GM12878 (cell line): Measurements from ENCODE around the gene EDC4. TPM values are rescaled to one million over a fixed set of nuclear protein-coding genes. Genes with fewer than 3 reads are reported as not detected.
"Not testable (repeated sequence)": the region's sequence is repeated elsewhere in the genome, so short reads cannot be mapped to it uniquely, and the experiment has no call there.

ENCODE experiments used
- ATAC-seq: fragments of 200-7000 bp; cut with Tn5 transposase; 3 replicates; pipeline ENCODE4 v1.9.1; 2020; ENCODE audit warnings: mild to moderate bottlenecking, moderate library complexity
- BruUV-seq: library from RNA; stranded (reverse); fragments of 400-500 nt; replicated peaks from 2 replicates; lab custom pipeline; 2021; lab: Mats Ljungman, UMichigan
- CTCF ChIA-PET: fragments of 300-600 bp; sonication (Branson Sonifier 250); formaldehyde crosslinking; extraction: SDS; loops from one replicate; lab custom pipeline; 2021; ENCODE audit warnings: inconsistent platforms; lab: Yijun Ruan, JAX
- POLR2A ChIA-PET: fragments of 350-600 bp; formaldehyde crosslinking; extraction: SDS; loops from one replicate; lab custom pipeline; 2021; ENCODE audit warnings: inconsistent platforms; lab: Charles Lee
- RAD21 ChIA-PET: fragments of 300-600 bp; sonication (Branson Sonifier 250); formaldehyde crosslinking; loops from one replicate; lab custom pipeline; 2023; ENCODE audit warnings: antibody characterized with exemption; ENCODE audit not compliant: unreplicated experiment; lab: Charles Lee
- SMC1A ChIA-PET: fragments of 300-600 bp; sonication (Branson Sonifier 250); formaldehyde crosslinking; loops from one replicate; lab custom pipeline; 2023; ENCODE audit not compliant: unreplicated experiment, uncharacterized antibody; lab: Charles Lee
- DNase-seq: peaks from one replicate; pipeline ENCODE4 v3.0.0-alpha.2; 2011; ENCODE audit warnings: low read depth, low spot score
- FAIRE-seq: peaks from 3 replicates; lab custom pipeline; 2011; peaks lifted over from hg19 to GRCh38; lab: Jason Lieb, UNC
- H2AFZ ChIP-seq: 2 replicates; pipeline ENCODE4 v1.6.0; 2011; ENCODE audit warnings: low read depth, low read length, control low read depth; ENCODE audit not compliant: control insufficient read depth
- H3K27ac ChIP-seq: 2 replicates; pipeline ENCODE4 v1.5.1; 2011; ENCODE audit warnings: control low read depth; ENCODE audit not compliant: control insufficient read depth, insufficient read depth
- H3K27me3 ChIP-seq, 2 experiments: replicated peaks in 1 of 2; 2 replicates each; pipeline versions ENCODE4 v1.6.0 to v1.6.1; 2011; ENCODE audit warnings: low read length in 1 of 2; ENCODE audit not compliant: control insufficient read depth in 2 of 2, insufficient read depth in 2 of 2
- H3K36me3 ChIP-seq, 2 experiments: 2 replicates each; pipeline ENCODE4 v1.5.1; 2011; ENCODE audit warnings: low read length in 1 of 2; ENCODE audit not compliant: control insufficient read depth in 2 of 2, insufficient read depth in 2 of 2
- H3K4me1 ChIP-seq: 2 replicates; pipeline ENCODE4 v1.6.1; 2011; ENCODE audit warnings: mild to moderate bottlenecking, low read length, moderate library complexity, mixed read lengths; ENCODE audit not compliant: control insufficient read depth, insufficient read depth
- H3K4me2 ChIP-seq: 2 replicates; pipeline ENCODE4 v1.6.0; 2011; ENCODE audit warnings: control low read depth; ENCODE audit not compliant: control insufficient read depth, insufficient read depth
- H3K4me3 ChIP-seq: fragments of 200-600 bp; sonication (generic); 2 replicates; pipeline ENCODE4 v1.5.1; 2016
- H3K79me2 ChIP-seq: 2 replicates; pipeline ENCODE4 v1.6.0; 2011; ENCODE audit warnings: low read length; ENCODE audit not compliant: control insufficient read depth, insufficient read depth
- H3K9ac ChIP-seq: 2 replicates; pipeline ENCODE4 v1.8.0; 2011; ENCODE audit warnings: low read length, control low read depth, mixed read lengths; ENCODE audit not compliant: control insufficient read depth, insufficient read depth
- H3K9me3 ChIP-seq: replicated peaks from 3 replicates; pipeline ENCODE4 v1.5.1; 2011; ENCODE audit warnings: mild to moderate bottlenecking, low read length; ENCODE audit not compliant: control insufficient read depth, insufficient read depth
- H4K20me1 ChIP-seq: 2 replicates; pipeline ENCODE4 v1.6.0; 2011; ENCODE audit not compliant: control insufficient read depth, insufficient read depth
- NFYB ChIP-seq: IDR thresholded peaks from 2 replicates; pipeline ENCODE4 v1.6.1; 2011; ENCODE audit warnings: low read depth, mild to moderate bottlenecking, low read length, improper control_type of control experiment, moderate library complexity; ENCODE audit not compliant: insufficient read depth
- RAD51 ChIP-seq: fragments of 450-650 bp; IDR thresholded peaks from 2 replicates; pipeline ENCODE4 v1.6.1; 2016; ENCODE audit warnings: moderate library complexity, mild to moderate bottlenecking, inconsistent platforms
- RCOR1 ChIP-seq: conservative IDR thresholded peaks from 2 replicates; pipeline ENCODE4 v1.6.1; 2012; ENCODE audit warnings: low read depth, low read length, improper control_type of control experiment
- SIN3A ChIP-seq: IDR thresholded peaks from 2 replicates; pipeline ENCODE4 v1.6.1; 2012; ENCODE audit warnings: low read depth, low read length, improper control_type of control experiment
- SMARCA5 ChIP-seq: fragments of 450-650 bp; IDR thresholded peaks from 2 replicates; pipeline ENCODE4 v1.6.1; 2017; ENCODE audit warnings: mild to moderate bottlenecking
- SP1 ChIP-seq: IDR thresholded peaks from one replicate; pipeline ENCODE4 v1.6.1; 2011; ENCODE audit warnings: low read depth, low read length
- STAT3 ChIP-seq: IDR thresholded peaks from 2 replicates; pipeline ENCODE4 v1.6.1; 2011; ENCODE audit warnings: low read depth, low read length, improper control_type of control experiment
- YBX1 ChIP-seq: fragments of 450-650 bp; IDR thresholded peaks from 2 replicates; pipeline ENCODE4 v1.6.1; 2016; ENCODE audit warnings: antibody characterized with exemption
- ZBED1 ChIP-seq: IDR thresholded peaks from 2 replicates; pipeline ENCODE4 v1.6.1; 2016; ENCODE audit warnings: borderline replicate concordance
- ZNF24 ChIP-seq: fragments of 450-650 bp; IDR thresholded peaks from 2 replicates; pipeline ENCODE4 v1.6.1; 2017; ENCODE audit warnings: antibody characterized with exemption, mild to moderate bottlenecking
- WGBS: methylation state at CpG from one replicate; pipeline ENCODE4 v1.1.6; 2016; ENCODE audit warnings: low lambda C conversion rate; ENCODE audit not compliant: insufficient replicate concordance, insufficient coverage; ENCODE audit errors: missing lambda C conversion rate; 5-methylcytosine and 5-hydroxymethylcytosine counted together
- in situ Hi-C: fragments of 300-500 bp; cut with MboI; formaldehyde crosslinking; loops from 9 replicates; pipeline ENCODE4 v1.14.3; 2018; ENCODE audit warnings: mixed read lengths
- intact Hi-C: fragments of 100-400 bp; cut with micrococcal nuclease; formaldehyde crosslinking; loops from one replicate; pipeline ENCODE4 v1.14.2; 2022; ENCODE audit not compliant: unreplicated experiment
- polyA plus RNA-seq, 11 experiments: library from polyadenylated mRNA; depleted of rRNA in 4 of 11; unstranded in 6 of 11; stranded (reverse) in 5 of 11; fragments of >200 nt; fragmentation: Nextera tagmentation in 4 of 11; fragmentation: Illumina TruSeq in 1 of 11; extraction: Ambion mirVana in 4 of 11; extraction: Trizol in 1 of 11; gene quantifications; 1 replicate in 1 of 11; 2 replicates in 10 of 11; pipeline versions ENCODE4 v1.2.1 to v1.2.3, GENCODE V29; 2011 to 2016; ENCODE audit warnings: inconsistent platforms in 2 of 11, missing spikeins in 2 of 11, low read depth in 1 of 11
- total RNA-seq, 4 experiments: library from RNA; depleted of rRNA in 3 of 4; stranded (reverse); fragments of >200 nt in 3 of 4; fragmentation: Illumina TruSeq in 1 of 4; extraction: Trizol in 1 of 4; gene quantifications; 2 replicates each; pipeline versions ENCODE4 v1.2.1 to v1.2.3, GENCODE V29; 2013 to 2021
- TF ChIP-seq, protein P1 (sequence below): fragments of 450-650 bp; IDR thresholded peaks from 2 replicates; pipeline ENCODE4 v1.6.1; 2017; ENCODE audit warnings: mild to moderate bottlenecking, moderate library complexity
- TF ChIP-seq, protein P2 (sequence below): fragments of 450-650 bp; IDR thresholded peaks from 2 replicates; pipeline ENCODE4 v1.6.1; 2014; ENCODE audit warnings: mild to moderate bottlenecking

The EDC4 gene
- total and polyA plus RNA-seq, 10 of the 15 experiments (the other 5 are each of a cell fraction or from before 2014, with no cell fraction given): 1.2 to 86.0 (median 53.4) TPM

DNA sequence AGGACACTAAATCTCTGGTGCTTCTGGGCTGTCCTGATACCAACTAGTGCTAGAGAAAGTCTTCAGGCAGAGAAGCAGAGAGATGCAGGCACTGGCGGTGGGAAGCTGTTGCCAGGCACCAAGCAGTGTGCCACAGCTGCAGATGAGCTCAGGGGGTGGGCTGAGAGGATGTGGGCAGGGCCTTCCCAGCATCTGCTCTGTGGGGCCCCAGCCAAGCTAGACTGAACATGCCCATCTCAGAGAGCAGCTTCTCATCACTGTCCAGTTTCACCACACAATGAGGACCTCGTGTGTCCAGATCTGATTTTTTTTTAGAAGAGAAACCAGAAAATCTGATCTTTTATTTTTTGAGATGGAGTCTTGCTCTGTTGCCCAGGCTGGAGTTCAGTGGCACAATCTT lies 37.3 kb downstream of the EDC4 start (continued):
- TF ChIP-seq, protein P1, sequence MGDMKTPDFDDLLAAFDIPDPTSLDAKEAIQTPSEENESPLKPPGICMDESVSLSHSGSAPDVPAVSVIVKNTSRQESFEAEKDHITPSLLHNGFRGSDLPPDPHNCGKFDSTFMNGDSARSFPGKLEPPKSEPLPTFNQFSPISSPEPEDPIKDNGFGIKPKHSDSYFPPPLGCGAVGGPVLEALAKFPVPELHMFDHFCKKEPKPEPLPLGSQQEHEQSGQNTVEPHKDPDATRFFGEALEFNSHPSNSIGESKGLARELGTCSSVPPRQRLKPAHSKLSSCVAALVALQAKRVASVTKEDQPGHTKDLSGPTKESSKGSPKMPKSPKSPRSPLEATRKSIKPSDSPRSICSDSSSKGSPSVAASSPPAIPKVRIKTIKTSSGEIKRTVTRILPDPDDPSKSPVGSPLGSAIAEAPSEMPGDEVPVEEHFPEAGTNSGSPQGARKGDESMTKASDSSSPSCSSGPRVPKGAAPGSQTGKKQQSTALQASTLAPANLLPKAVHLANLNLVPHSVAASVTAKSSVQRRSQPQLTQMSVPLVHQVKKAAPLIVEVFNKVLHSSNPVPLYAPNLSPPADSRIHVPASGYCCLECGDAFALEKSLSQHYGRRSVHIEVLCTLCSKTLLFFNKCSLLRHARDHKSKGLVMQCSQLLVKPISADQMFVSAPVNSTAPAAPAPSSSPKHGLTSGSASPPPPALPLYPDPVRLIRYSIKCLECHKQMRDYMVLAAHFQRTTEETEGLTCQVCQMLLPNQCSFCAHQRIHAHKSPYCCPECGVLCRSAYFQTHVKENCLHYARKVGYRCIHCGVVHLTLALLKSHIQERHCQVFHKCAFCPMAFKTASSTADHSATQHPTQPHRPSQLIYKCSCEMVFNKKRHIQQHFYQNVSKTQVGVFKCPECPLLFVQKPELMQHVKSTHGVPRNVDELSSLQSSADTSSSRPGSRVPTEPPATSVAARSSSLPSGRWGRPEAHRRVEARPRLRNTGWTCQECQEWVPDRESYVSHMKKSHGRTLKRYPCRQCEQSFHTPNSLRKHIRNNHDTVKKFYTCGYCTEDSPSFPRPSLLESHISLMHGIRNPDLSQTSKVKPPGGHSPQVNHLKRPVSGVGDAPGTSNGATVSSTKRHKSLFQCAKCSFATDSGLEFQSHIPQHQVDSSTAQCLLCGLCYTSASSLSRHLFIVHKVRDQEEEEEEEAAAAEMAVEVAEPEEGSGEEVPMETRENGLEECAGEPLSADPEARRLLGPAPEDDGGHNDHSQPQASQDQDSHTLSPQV: no peak

DNA sequence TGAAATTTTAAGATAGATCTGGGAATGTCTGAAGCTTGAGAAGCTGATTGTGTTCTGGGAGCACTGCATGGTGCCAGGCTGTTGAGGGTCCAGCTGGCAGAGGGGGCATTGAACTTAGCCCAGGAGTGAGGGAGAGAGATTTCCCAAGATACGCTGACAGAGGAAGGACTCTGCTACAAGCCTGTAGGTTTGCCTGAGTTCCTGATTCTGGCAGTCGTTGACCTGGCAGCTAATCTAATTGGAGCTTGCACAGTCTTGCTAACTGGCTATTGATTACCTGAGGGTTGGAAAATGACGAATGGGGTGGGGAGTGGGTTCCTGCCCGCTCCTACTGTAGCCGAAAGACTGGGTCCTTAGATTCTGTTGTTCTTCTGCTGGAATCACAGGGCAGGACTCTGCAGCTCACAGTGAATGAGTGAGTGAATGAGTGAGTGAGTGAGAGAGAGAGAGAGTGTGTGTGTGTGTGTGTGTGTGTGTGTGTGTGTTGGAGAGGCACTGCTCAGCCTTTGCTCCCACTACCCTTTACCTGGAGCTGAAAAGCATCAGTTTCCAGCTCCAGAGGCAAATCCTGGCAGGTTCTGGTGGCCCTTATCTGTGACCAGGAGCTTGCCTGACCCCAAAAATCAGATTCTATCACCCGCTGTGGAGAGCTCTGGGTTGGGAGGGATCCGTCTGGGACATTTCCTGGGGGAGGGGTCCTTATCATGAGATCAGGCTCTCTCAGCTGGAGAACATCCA lies 42.1 kb downstream of the EDC4 start:
- ChIA-PET POLR2A (interaction anchor here (0.6 kb wide), 1 partner anchor 20 kb away, joined by 3 read pairs; no protein-coding TSS in a partner anchor), RAD21 (no interaction called here), SMC1A (interaction anchor here (1.1 kb wide), 1 partner anchor 28 kb away, joined by 3 read pairs; no protein-coding TSS in a partner anchor), CTCF (interaction anchor here (0.6 to 1.4 kb wide), 4 partner anchors 15 to 250 kb away, joined by 3 read pairs; no protein-coding TSS in a partner anchor)
- Histone ChIP-seq H3K4me2 (no peak overlapping the region), H3K27ac (no peak overlapping the region), H3K4me3 (no peak overlapping the region), H3K79me2 (no peaks in the 10 kb centered on the region), H3K4me1 (0 out of 2 replicates have a peak, but pooled peaks cover 2% of the 10 kb centered on the region), H3K9ac (no peak overlapping the region), H4K20me1 (no peaks in the 10 kb centered on the region; the same call in 1 of the 2 replicates), H2AFZ (no peak overlapping the region), H3K9me3 (no peaks in the 10 kb centered on the region), H3K36me3 (peaks cover 0 to 3% of the 10 kb centered on the region in 2 experiments; a peak in 1 of 4 replicates), H3K27me3 (no peaks in the 10 kb centered on the region)
- in situ Hi-C loops: no loop called here
- WGBS: 75% methylated on average over 7 of the region's 7 CpGs
- FAIRE-seq: no peak
- intact Hi-C loops: no loop called here
- no peak for DNase-seq
- ATAC-seq: no peak
- TF ChIP-seq ZNF24: no peak
- TF ChIP-seq, protein P2, sequence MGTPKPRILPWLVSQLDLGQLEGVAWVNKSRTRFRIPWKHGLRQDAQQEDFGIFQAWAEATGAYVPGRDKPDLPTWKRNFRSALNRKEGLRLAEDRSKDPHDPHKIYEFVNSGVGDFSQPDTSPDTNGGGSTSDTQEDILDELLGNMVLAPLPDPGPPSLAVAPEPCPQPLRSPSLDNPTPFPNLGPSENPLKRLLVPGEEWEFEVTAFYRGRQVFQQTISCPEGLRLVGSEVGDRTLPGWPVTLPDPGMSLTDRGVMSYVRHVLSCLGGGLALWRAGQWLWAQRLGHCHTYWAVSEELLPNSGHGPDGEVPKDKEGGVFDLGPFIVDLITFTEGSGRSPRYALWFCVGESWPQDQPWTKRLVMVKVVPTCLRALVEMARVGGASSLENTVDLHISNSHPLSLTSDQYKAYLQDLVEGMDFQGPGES: no peak
- no peak for TF ChIP-seq STAT3
- no peak for TF ChIP-seq SIN3A
- TF ChIP-seq RAD51: no peak
- no peak for TF ChIP-seq SMARCA5
- TF ChIP-seq ZBED1: no peak
- TF ChIP-seq RCOR1: no peak
- TF ChIP-seq NFYB: no peak
- TF ChIP-seq SP1: no peak
- TF ChIP-seq YBX1: no peak
- BruUV-seq: no TSS peak

DNA sequence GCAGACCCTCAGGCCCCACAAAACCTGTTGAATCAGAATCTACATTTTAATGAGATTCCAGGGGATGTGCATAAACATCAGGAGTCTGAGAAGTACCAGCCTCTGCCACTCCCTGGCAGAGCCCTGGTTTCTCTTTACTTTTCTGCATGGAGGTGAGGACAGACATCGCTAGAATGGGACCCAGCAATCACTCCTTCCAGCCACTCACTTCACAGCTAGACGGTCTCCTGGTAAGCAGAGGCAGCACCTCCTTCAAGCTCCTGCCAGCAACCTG lies 42.6 kb downstream of the EDC4 start:
- BruUV-seq, H3K79me2 ChIP-seq, RAD21 ChIA-PET, H3K9me3 ChIP-seq, H3K4me1 ChIP-seq, H3K27ac ChIP-seq, H3K27me3 ChIP-seq, H2AFZ ChIP-seq, H3K36me3 ChIP-seq, intact Hi-C loops, H3K4me2 ChIP-seq, H3K9ac ChIP-seq, POLR2A ChIA-PET, SMC1A ChIA-PET, DNase-seq, H4K20me1 ChIP-seq, FAIRE-seq, H3K4me3 ChIP-seq, in situ Hi-C loops, ATAC-seq: not testable (repeated sequence)
- WGBS: 100% methylated on average over 2 of the region's 2 CpGs
- CTCF ChIA-PET: interaction anchor here (1.1 kb wide), 1 partner anchor 33 kb away, joined by 3 read pairs; no protein-coding TSS in a partner anchor
